ENCODE results near the gene MAGI2. TPM values are rescaled to one million over a fixed set of nuclear protein-coding genes. Genes with fewer than 3 reads are reported as not detected.
A peak's percentile ranks its signal among the peaks of the same experiment; 100 is the strongest.

The MAGI2 gene
- total RNA-seq, 6 experiments from 2014 or later: 7.1 to 9.8 (median 8.5) TPM

DNA sequence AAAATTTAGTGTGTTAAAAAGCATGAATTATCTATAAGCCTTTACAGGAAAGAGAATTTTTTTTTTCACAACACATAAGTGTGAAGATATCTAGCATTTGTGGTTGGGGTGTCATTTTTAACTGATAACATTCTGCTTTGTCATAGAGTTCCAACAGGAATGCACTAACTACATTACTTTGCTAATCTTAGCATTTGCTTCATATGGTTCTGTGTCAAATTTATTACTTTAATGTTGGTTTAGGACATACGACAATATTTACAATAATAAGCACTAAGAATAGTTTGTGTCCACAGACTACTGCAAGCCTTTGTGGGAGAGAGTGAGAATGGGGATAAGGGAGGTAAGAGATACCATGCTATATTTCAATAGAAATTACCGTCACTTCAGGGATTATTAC lies 40.6 kb upstream of the MAGI2 start:
- TF ChIP-seq, protein P1, sequence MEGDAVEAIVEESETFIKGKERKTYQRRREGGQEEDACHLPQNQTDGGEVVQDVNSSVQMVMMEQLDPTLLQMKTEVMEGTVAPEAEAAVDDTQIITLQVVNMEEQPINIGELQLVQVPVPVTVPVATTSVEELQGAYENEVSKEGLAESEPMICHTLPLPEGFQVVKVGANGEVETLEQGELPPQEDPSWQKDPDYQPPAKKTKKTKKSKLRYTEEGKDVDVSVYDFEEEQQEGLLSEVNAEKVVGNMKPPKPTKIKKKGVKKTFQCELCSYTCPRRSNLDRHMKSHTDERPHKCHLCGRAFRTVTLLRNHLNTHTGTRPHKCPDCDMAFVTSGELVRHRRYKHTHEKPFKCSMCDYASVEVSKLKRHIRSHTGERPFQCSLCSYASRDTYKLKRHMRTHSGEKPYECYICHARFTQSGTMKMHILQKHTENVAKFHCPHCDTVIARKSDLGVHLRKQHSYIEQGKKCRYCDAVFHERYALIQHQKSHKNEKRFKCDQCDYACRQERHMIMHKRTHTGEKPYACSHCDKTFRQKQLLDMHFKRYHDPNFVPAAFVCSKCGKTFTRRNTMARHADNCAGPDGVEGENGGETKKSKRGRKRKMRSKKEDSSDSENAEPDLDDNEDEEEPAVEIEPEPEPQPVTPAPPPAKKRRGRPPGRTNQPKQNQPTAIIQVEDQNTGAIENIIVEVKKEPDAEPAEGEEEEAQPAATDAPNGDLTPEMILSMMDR (IDR thresholded peaks at IDR 0.05): no peak
- H3K27ac Mint-ChIP-seq: no peak overlapping the region
- no peaks in the 10 kb centered on the region for H3K27me3 Mint-ChIP-seq (ENCODE audit: insufficient read depth)
- DNase-seq: no peak
- H3K36me3 Mint-ChIP-seq (ENCODE audit: low read depth): peaks cover 15% of the 10 kb centered on the region
- H3K4me3 Mint-ChIP-seq: no peak overlapping the region
- H3K9me3 Mint-ChIP-seq: no peaks in the 10 kb centered on the region
- peaks cover 47% of the 10 kb centered on the region for H3K4me1 Mint-ChIP-seq (ENCODE audit: low read depth)

DNA sequence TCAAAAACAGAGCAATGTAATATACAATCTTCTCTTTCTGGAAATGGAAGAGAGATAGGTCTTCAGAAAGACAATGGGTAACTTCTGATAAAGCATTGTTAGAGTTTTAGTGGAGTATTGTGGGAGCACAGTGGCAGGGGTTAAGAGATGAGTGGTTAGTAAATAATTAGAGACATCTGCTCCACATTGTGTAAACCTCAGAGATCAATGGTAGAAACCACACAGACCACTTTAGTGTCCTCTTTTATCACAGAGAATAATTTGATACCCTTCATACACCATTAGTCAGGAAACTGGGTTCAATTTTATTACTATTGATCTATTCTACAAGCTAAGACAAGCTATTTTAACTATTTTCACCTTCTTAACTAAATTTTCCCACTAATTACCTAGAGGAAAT lies 35.9 kb upstream of the MAGI2 start:
- H3K27ac Mint-ChIP-seq: no peak overlapping the region
- H3K9me3 Mint-ChIP-seq: no peaks in the 10 kb centered on the region
- DNase-seq: no peak
- H3K4me3 Mint-ChIP-seq: no peak overlapping the region
- peaks cover 12% of the 10 kb centered on the region for H3K4me1 Mint-ChIP-seq (ENCODE audit: low read depth)
- no peaks in the 10 kb centered on the region for H3K27me3 Mint-ChIP-seq (ENCODE audit: insufficient read depth)
- H3K36me3 Mint-ChIP-seq (ENCODE audit: low read depth): peaks cover 4% of the 10 kb centered on the region; the same call in 1 of the 2 replicates
- TF ChIP-seq, protein P1 (IDR thresholded peaks at IDR 0.05): no peak

DNA sequence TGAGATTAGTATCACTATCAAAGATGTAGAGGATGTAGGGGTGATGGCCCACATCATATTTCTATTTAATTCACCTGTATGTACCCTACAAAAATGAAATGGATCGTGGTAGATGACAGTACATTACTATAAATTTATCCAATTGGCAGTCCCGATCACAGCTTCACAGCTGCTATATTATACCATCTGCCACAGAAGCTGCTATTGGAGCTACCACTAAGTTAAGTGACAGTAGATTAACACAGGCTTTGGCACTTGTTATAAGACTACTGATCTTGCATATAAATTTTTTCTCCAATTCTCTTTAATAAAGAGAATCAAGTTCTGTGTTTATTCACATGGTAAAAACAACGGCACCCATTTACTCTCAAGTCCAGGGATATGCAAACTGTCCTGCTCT lies 24.9 kb upstream of the MAGI2 start:
- Mint-ChIP-seq H3K27ac (no peak overlapping the region), H3K9me3 (no peaks in the 10 kb centered on the region)

DNA sequence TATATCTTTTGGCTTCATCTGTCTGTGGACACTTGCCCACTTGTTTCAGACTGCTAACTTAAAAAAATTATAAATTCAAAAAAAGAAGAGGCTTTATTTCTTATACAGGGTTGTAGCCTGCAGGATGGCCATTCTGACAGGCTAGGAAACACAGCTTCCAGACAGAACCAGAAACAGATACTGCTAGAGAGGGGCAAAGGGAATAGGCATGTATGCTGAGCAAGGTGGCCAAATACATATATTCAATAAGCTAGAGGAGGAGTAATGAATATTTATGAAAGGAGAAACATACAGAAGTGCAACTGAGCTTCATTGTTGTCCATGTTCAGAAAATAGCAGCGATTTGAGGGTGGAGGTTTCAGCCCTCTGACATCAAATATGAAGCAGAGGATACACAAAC lies 22.0 kb upstream of the MAGI2 start:
- no peak overlapping the region for H3K4me3 Mint-ChIP-seq
- H3K9me3 Mint-ChIP-seq: no peaks in the 10 kb centered on the region
- no peak overlapping the region; the same call in 1 of the 2 replicates for H3K27ac Mint-ChIP-seq
- no peaks in the 10 kb centered on the region for H3K27me3 Mint-ChIP-seq (ENCODE audit: insufficient read depth)
- H3K36me3 Mint-ChIP-seq (ENCODE audit: low read depth): peaks cover 24% of the 10 kb centered on the region
- TF ChIP-seq, protein P1 (IDR thresholded peaks at IDR 0.05): no peak
- H3K4me1 Mint-ChIP-seq (ENCODE audit: low read depth): peaks cover 28% of the 10 kb centered on the region
- DNase-seq: no peak

More for the DNA sequence above, 24.9 kb upstream of the MAGI2 start:
- Mint-ChIP-seq H3K36me3 (ENCODE audit: low read depth) (peaks cover 3% of the 10 kb centered on the region), H3K27me3 (ENCODE audit: insufficient read depth) (no peaks in the 10 kb centered on the region), H3K4me3 (no peak overlapping the region), H3K4me1 (ENCODE audit: low read depth) (peaks cover 17% of the 10 kb centered on the region)
- TF ChIP-seq, protein P1 (IDR thresholded peaks at IDR 0.05): no peak
- no peak for DNase-seq

DNA sequence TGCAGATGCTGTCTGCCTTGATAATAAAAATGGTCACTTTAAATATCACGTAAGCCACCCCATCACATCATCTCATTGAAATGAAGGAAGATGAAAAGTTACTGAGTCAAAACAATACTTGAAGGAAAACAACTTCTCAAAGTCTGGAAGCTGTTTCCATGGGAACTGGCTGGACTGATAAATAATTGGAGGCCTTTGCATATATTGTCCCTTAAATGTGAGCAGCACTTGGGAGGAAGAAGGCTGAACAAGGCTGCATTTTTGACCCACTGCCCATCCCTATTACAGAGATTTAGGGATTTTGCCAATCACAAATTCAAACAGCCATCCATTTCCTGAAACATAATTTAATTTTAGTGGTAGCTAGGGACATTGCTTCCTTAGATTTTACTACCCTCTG lies 18.2 kb upstream of the MAGI2 start:
- Mint-ChIP-seq H3K27ac (peak overlapping the region; percentile 6; the same call in 1 of the 2 replicates), H3K4me3 (no peak overlapping the region), H3K36me3 (ENCODE audit: low read depth) (peaks cover 28% of the 10 kb centered on the region), H3K27me3 (ENCODE audit: insufficient read depth) (no peaks in the 10 kb centered on the region), H3K9me3 (no peaks in the 10 kb centered on the region), H3K4me1 (ENCODE audit: low read depth) (peaks cover 21% of the 10 kb centered on the region)
- no peak for DNase-seq
- TF ChIP-seq, protein P1 (IDR thresholded peaks at IDR 0.05): no peak

DNA sequence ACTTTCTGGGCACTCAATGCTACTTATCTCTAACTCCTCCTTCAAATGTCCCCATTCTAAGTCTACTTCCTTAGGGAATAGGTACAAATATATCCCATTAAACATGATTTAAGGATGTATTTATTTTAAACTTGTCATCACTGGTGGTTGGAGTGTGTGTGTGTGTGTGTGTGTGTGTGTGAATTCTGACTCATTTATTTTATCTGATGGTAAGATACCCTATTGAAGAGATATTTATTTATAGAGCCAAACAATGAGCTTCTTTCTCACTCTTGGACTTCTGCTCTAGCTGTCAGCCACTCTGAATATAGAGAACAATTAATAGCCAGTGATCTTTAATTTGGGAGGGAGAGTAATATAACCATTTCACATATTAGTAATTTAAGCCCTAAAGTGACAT lies 17.8 kb upstream of the MAGI2 start:
- H3K36me3 Mint-ChIP-seq (ENCODE audit: low read depth): peaks cover 28% of the 10 kb centered on the region

More for the DNA sequence above, 17.8 kb upstream of the MAGI2 start:
- peaks cover 21% of the 10 kb centered on the region for H3K4me1 Mint-ChIP-seq (ENCODE audit: low read depth)
- TF ChIP-seq, protein P1 (IDR thresholded peaks at IDR 0.05): no peak
- no peaks in the 10 kb centered on the region for H3K9me3 Mint-ChIP-seq
- H3K27ac Mint-ChIP-seq: peak overlapping the region; percentile 6; the same call in 1 of the 2 replicates
- no peaks in the 10 kb centered on the region for H3K27me3 Mint-ChIP-seq (ENCODE audit: insufficient read depth)
- DNase-seq: peak; percentile 23
- H3K4me3 Mint-ChIP-seq: no peak overlapping the region

Measured in HFFc6 (cell line).